Activated T-cell treated with anti-CD3 and anti-CD28 coated beads, Interleukin-2, amount 50 U/mL, for 24 hours (primary cell): ENCODE measurements around the gene RRAS.
"Not testable (repeated sequence)": the region's sequence is repeated elsewhere in the genome, so short reads cannot be mapped to it uniquely, and the experiment has no call there.

Experiments
- DNase-seq: peaks from one replicate; pipeline ENCODE4 v3.0.0-alpha.2; 2020
- H3K27ac Mint-ChIP-seq: 2 replicates; pipeline ENCODE4 v1.8.0; 2020; ENCODE audit warnings: mild to moderate bottlenecking, mixed read lengths
- H3K27me3 Mint-ChIP-seq: 2 replicates; pipeline ENCODE4 v1.8.0; 2020; ENCODE audit warnings: mixed read lengths
- H3K36me3 Mint-ChIP-seq: 2 replicates; pipeline ENCODE4 v1.8.0; 2020; ENCODE audit warnings: low read depth, mixed read lengths
- H3K4me1 Mint-ChIP-seq: 2 replicates; pipeline ENCODE4 v1.8.0; 2020; ENCODE audit warnings: low read depth, mixed read lengths
- H3K4me3 Mint-ChIP-seq: 2 replicates; pipeline ENCODE4 v1.8.0; 2020; ENCODE audit warnings: mild to moderate bottlenecking, moderate library complexity, mixed read lengths
- H3K9me3 Mint-ChIP-seq: 2 replicates; pipeline ENCODE4 v1.8.0; 2020; ENCODE audit warnings: mixed read lengths

Gene RRAS

GRCh38 chr19:49635530-49636232 is 4.3 kb downstream of the RRAS start:
- H3K27me3 Mint-ChIP-seq = no peaks in the 10 kb centered on the region
- H3K36me3 Mint-ChIP-seq = peaks cover 3% of the 10 kb centered on the region
- peak overlapping the region; percentile 38 for H3K27ac Mint-ChIP-seq
- no peak for DNase-seq
- H3K9me3 Mint-ChIP-seq = no peaks in the 10 kb centered on the region
- no peak overlapping the region for H3K4me3 Mint-ChIP-seq
- H3K4me1 Mint-ChIP-seq = peaks cover 20% of the 10 kb centered on the region

DNA sequence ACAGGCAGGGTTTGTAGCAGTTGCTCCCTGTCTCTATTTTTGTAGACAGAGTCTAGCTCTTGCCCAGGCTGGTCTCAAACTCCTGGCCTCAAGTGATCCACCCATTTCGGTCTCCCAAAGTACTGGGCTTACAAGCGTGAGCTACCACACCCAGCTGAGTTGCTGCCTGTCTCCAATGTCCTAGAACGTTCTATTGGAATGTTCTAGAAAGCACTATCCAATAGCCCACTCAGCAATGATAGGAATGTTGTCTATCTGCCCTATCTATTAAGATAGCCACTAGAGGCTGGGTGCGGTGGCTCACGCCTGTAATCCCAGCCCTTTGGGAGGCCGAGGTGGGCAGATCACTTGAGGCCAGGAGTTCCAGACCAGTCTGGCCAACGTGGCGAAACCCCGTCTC is 6.7 kb downstream of the RRAS start:
- not testable (repeated sequence) for H3K9me3 Mint-ChIP-seq, H3K27ac Mint-ChIP-seq, H3K4me1 Mint-ChIP-seq, H3K4me3 Mint-ChIP-seq, H3K36me3 Mint-ChIP-seq, DNase-seq, H3K27me3 Mint-ChIP-seq

- Mint-ChIP-seq H3K4me1 (peaks cover 2% of the 10 kb centered on the region), H3K9me3 (no peaks in the 10 kb centered on the region), H3K27me3 (no peaks in the 10 kb centered on the region), H3K36me3 (peaks cover 13% of the 10 kb centered on the region), H3K4me3 (no peak overlapping the region), H3K27ac (no peak overlapping the region)
- DNase-seq = no peak
These were observed 7.4 kb downstream of the RRAS start for GRCh38 chr19:49632576-49632975.

DNA sequence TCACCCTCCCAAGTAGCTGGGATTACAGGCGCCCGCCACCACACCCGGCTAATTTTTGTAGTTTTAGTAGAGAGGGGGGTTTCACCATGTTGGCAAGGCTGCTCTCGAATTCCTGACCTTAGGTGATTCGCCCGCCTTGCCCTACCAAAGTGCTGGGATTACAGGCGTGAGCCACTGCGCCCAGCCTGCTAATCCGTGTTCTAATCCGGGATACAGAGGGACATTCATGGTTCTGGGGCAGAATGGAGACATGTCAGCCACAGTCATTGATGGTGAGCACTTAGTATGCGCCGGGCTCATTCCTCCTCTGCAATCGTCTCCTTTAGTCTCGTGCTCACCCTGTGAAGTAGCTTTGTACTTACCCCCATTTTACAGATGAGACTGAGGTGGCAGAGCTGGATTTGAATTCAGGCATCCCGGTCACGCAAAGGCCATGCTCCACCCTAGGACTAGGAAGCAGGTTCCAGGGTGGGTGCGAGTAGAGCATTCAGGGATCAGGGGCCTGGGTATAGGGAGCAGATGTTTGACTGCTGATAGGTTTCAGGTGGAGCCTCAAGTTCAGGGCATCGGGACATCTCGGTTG is 8.2 kb downstream of the RRAS start:
- peaks cover 2% of the 10 kb centered on the region for H3K4me1 Mint-ChIP-seq
- no peaks in the 10 kb centered on the region for H3K27me3 Mint-ChIP-seq
- H3K4me3 Mint-ChIP-seq = no peak overlapping the region
- no peak for DNase-seq
- no peak overlapping the region for H3K27ac Mint-ChIP-seq
- H3K9me3 Mint-ChIP-seq = no peaks in the 10 kb centered on the region
- peaks cover 22% of the 10 kb centered on the region for H3K36me3 Mint-ChIP-seq

DNA sequence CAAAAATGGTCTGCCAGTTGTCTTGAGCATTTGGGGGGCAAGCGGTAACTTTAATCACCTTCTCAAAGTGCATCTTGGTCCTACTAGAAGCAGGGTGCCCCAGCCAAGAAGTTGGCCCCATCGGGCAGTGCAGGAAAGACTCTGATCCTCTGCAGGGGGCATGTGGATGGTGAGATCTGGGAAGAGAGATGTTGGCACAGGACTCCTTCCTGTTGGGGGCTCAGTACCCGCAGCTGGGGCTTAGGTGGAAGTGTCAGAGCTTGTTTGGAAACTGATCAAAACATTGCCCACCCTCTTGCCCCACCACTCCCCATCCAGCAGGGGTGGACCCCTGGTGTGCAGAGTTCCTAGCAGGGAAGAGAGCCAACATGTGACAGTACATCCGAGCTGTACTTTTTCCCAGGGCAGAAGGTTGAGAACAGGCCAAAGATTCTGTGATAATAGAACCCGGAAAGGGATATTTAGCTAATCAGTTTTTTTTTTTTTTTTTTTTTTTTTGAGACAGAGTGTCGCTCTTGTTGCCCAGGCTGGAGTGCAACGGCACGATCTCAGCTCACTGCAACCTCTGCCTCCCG is 8.8 kb downstream of the RRAS start:
- no peak overlapping the region for H3K4me3 Mint-ChIP-seq
- no peaks in the 10 kb centered on the region for H3K9me3 Mint-ChIP-seq
- H3K36me3 Mint-ChIP-seq = peaks cover 27% of the 10 kb centered on the region
- no peak for DNase-seq
- H3K27me3 Mint-ChIP-seq = no peaks in the 10 kb centered on the region
- H3K4me1 Mint-ChIP-seq = peaks cover 2% of the 10 kb centered on the region
- H3K27ac Mint-ChIP-seq = peak overlapping the region; percentile 30

GRCh38 chr19:49629659-49630058 is 10.3 kb downstream of the RRAS start:
- no peak overlapping the region for H3K4me3 Mint-ChIP-seq
- no peaks in the 10 kb centered on the region for H3K27me3 Mint-ChIP-seq

GRCh38 chr19:49626226-49626625 is 13.7 kb downstream of the RRAS start:
- DNase-seq = no peak
- Mint-ChIP-seq H3K9me3 (no peaks in the 10 kb centered on the region), H3K4me3 (no peak overlapping the region), H3K36me3 (peaks cover 57% of the 10 kb centered on the region), H3K27ac (no peak overlapping the region), H3K27me3 (no peaks in the 10 kb centered on the region), H3K4me1 (peaks cover 2% of the 10 kb centered on the region)

More at GRCh38 chr19:49629659-49630058, 10.3 kb downstream of the RRAS start:
- Mint-ChIP-seq H3K4me1 (peaks cover 2% of the 10 kb centered on the region), H3K9me3 (no peaks in the 10 kb centered on the region), H3K36me3 (peaks cover 36% of the 10 kb centered on the region), H3K27ac (no peak overlapping the region)
- DNase-seq = no peak

- H3K36me3 Mint-ChIP-seq = peaks cover 60% of the 10 kb centered on the region
- no peaks in the 10 kb centered on the region for H3K27me3 Mint-ChIP-seq
- no peak overlapping the region for H3K4me3 Mint-ChIP-seq
- no peak overlapping the region for H3K27ac Mint-ChIP-seq
- DNase-seq = no peak
- no peaks in the 10 kb centered on the region for H3K4me1 Mint-ChIP-seq
- no peaks in the 10 kb centered on the region for H3K9me3 Mint-ChIP-seq
These were observed 14.7 kb downstream of the RRAS start for GRCh38 chr19:49624967-49625910.

DNA sequence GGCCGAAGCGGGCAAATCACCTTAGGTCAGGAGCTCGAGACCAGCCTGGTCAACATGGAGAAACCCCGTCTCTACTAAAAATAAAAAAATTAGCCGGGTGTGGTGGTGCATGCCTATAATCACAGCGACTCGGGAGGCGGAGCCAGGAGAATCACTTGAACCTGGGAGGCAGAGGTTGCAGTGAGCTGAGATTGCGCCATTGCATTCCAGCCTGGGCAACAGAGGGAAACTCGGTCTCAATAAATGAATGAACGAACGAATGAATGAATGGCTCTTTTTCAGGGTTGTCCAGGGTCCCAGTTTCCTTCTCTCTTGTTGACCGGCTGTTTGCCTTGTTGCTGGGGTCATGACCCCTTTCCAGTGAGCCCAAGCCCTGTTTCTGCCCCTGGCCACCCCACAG is 22.1 kb downstream of the RRAS start:
- Mint-ChIP-seq H3K27ac (peak overlapping the region; percentile 63), H3K4me1 (peaks cover 17% of the 10 kb centered on the region), H3K36me3 (peaks cover 79% of the 10 kb centered on the region)
- H3K4me3 Mint-ChIP-seq, H3K9me3 Mint-ChIP-seq, H3K27me3 Mint-ChIP-seq, DNase-seq: not testable (repeated sequence)

- Mint-ChIP-seq H3K9me3 (no peaks in the 10 kb centered on the region), H3K4me1 (peaks cover 20% of the 10 kb centered on the region), H3K27me3 (no peaks in the 10 kb centered on the region), H3K27ac (no peak overlapping the region), H3K4me3 (no peak overlapping the region), H3K36me3 (peaks cover 79% of the 10 kb centered on the region)
- no peak for DNase-seq
These were observed 23.0 kb downstream of the RRAS start for GRCh38 chr19:49616945-49617344.

DNA sequence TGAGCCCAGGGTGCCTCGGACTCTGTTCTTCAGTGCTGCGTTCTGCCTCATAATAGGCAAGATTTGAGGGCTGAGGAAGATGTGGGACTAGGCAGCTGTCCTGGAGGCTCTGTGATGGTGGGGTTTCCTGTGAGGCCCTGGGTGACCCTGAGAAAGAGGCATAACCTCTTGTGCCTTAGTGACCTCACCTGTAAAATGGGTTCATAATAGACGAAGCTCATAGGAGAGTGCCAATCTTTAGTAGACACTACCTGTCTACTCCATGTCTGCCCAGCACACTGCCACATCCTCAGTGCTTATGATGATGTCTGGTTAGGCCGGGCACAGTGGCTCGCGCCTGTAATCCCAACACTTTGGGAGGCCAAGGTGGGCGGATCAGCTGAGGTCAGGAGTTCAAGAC is 23.4 kb downstream of the RRAS start:
- Mint-ChIP-seq H3K27me3 (no peaks in the 10 kb centered on the region), H3K9me3 (no peaks in the 10 kb centered on the region), H3K27ac (no peak overlapping the region), H3K36me3 (peaks cover 75% of the 10 kb centered on the region), H3K4me1 (peaks cover 20% of the 10 kb centered on the region), H3K4me3 (no peak overlapping the region)
- DNase-seq = no peak

GRCh38 chr19:49615861-49616260 is 24.1 kb downstream of the RRAS start:
- DNase-seq = no peak
- Mint-ChIP-seq H3K27ac (no peak overlapping the region), H3K36me3 (peaks cover 75% of the 10 kb centered on the region), H3K4me1 (peaks cover 20% of the 10 kb centered on the region), H3K27me3 (no peaks in the 10 kb centered on the region), H3K4me3 (no peak overlapping the region), H3K9me3 (no peaks in the 10 kb centered on the region)

- no peak overlapping the region for H3K4me3 Mint-ChIP-seq
- DNase-seq = peak; percentile 40
- H3K27me3 Mint-ChIP-seq = no peaks in the 10 kb centered on the region
- peak overlapping the region; percentile 84 for H3K27ac Mint-ChIP-seq
- no peaks in the 10 kb centered on the region for H3K9me3 Mint-ChIP-seq
- peaks cover 75% of the 10 kb centered on the region for H3K36me3 Mint-ChIP-seq
- H3K4me1 Mint-ChIP-seq = peaks cover 20% of the 10 kb centered on the region
These were observed 25.7 kb downstream of the RRAS start for GRCh38 chr19:49614096-49614833.

DNA sequence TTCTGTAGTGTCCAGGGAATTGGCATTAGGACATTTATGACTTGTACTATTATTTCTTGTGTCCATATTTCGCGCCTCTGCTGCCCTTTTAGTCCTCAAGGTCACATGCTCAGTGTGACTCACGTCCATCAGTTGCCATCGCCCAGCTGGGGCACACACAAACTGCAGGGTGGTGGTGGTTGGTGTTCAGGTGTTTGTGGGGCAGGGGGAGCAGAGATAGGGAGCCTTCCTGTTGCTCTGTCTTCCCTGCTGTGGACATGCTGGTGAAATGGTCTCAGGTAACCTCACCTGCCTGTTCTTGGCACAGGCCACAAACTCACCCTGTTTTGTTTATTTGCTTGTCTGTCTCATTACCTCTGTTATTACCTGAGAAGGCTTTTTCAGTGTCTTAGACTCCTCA is 26.6 kb downstream of the RRAS start:
- Mint-ChIP-seq H3K36me3 (peaks cover 76% of the 10 kb centered on the region), H3K27me3 (no peaks in the 10 kb centered on the region), H3K4me3 (no peak overlapping the region), H3K4me1 (peaks cover 20% of the 10 kb centered on the region), H3K27ac (peak overlapping the region; percentile 84), H3K9me3 (no peaks in the 10 kb centered on the region)
- no peak for DNase-seq
